ENCODE data around the gene ZNF207.
"Not testable (repeated sequence)": the region's sequence is repeated elsewhere in the genome, so short reads cannot be mapped to it uniquely, and the experiment has no call there.

ZNF207 gene

GRCh38 chr17:32341141-32341856 is 8.7 kb upstream of the ZNF207 start:
- DNase-seq = no peak

GRCh38 chr17:32341857-32342602 is 7.9 kb upstream of the ZNF207 start, which contains the start of gene C17orf75:
Gene C17orf75 (minus strand): TSS chr17:32342173. CDS start chr17:32342139, 34 bp downstream.
- no peak for DNase-seq

- no peak for DNase-seq
Measured at GRCh38 chr17:32342603-32343325, 7.2 kb upstream of the ZNF207 start.

GRCh38 chr17:32345951-32346600 is 3.9 kb upstream of the ZNF207 start:
- no peak for DNase-seq

- no peak for DNase-seq
Measured at GRCh38 chr17:32348483-32348800, 1.5 kb upstream of the ZNF207 start.

GRCh38 chr17:32349503-32349853 is 479 bp upstream of the ZNF207 start:
- no peak for DNase-seq

GRCh38 chr17:32350666-32351418 is 885 bp downstream of the ZNF207 start:
- DNase-seq = no peak

- DNase-seq = not testable (repeated sequence)
Measured at GRCh38 chr17:32352734-32353133, 2.8 kb downstream of the ZNF207 start.

- DNase-seq = no peak
Measured at GRCh38 chr17:32355649-32356377, 5.9 kb downstream of the ZNF207 start.

GRCh38 chr17:32356378-32356743 is 6.4 kb downstream of the ZNF207 start:
- no peak for DNase-seq

- DNase-seq = no peak
Measured at GRCh38 chr17:32356750-32357149, 6.8 kb downstream of the ZNF207 start.

GRCh38 chr17:32357615-32358014 is 7.7 kb downstream of the ZNF207 start:
- no peak for DNase-seq

GRCh38 chr17:32361270-32361669 is 11.3 kb downstream of the ZNF207 start:
- no peak for DNase-seq

- DNase-seq = no peak
Measured at GRCh38 chr17:32370426-32370825, 20.5 kb downstream of the ZNF207 start.

GRCh38 chr17:32382526-32383223 is 32.7 kb downstream of the ZNF207 start:
- no peak for DNase-seq

GRCh38 chr17:32383926-32384434 is 34.0 kb downstream of the ZNF207 start:
- no peak for DNase-seq

- DNase-seq = no peak
Measured at GRCh38 chr17:32385121-32385520, 35.2 kb downstream of the ZNF207 start.

GRCh38 chr17:32385971-32386370 is 36.0 kb downstream of the ZNF207 start:
- DNase-seq = no peak

GRCh38 chr17:32386844-32387243 is 36.9 kb downstream of the ZNF207 start:
- DNase-seq = no peak

GRCh38 chr17:32388128-32388527 is 38.2 kb downstream of the ZNF207 start:
- not testable (repeated sequence) for DNase-seq

All from NCI-H1048 (cell line).